CD8-positive, alpha-beta memory T cell (primary cell): ENCODE results near the gene ITGA8. TPM values are rescaled to one million over a fixed set of nuclear protein-coding genes. Genes with fewer than 3 reads are reported as not detected.

Source experiments
- CTCF ChIA-PET: fragments of 350-600 bp; sonication (Branson Sonifier 250); formaldehyde crosslinking; loops from one replicate; lab custom pipeline; 2021; ENCODE audit warnings: antibody characterized with exemption; lab: Charles Lee
- POLR2A ChIA-PET: fragments of 350-600 bp; sonication (Branson Sonifier 250); formaldehyde crosslinking; loops from one replicate; lab custom pipeline; 2021; ENCODE audit warnings: antibody characterized with exemption; lab: Charles Lee
- DNase-seq, 5 donors: peaks; one replicate each; pipeline versions ENCODE4 v3.0.0 to v3.0.0-alpha.2; 2020 to 2022; ENCODE audit warnings: mixed read lengths in 1 of 5
- H3K27ac ChIP-seq: one replicate; pipeline ENCODE4 v1.7.0; 2013; ENCODE audit warnings: low read depth, mild to moderate bottlenecking, low read length, moderate library complexity
- H3K27me3 ChIP-seq: 2 replicates; pipeline ENCODE4 v1.7.0; 2013; ENCODE audit warnings: low read length, mild to moderate bottlenecking; ENCODE audit not compliant: insufficient read depth, poor library complexity, severe bottlenecking
- H3K36me3 ChIP-seq: 2 replicates; pipeline ENCODE4 v1.7.0; 2013; ENCODE audit warnings: mild to moderate bottlenecking, low read length, moderate library complexity; ENCODE audit not compliant: insufficient read depth
- H3K4me1 ChIP-seq: 2 replicates; pipeline ENCODE4 v1.7.0; 2013; ENCODE audit warnings: mild to moderate bottlenecking, low read length, moderate library complexity; ENCODE audit not compliant: insufficient read depth
- H3K4me3 ChIP-seq: 2 replicates; pipeline ENCODE4 v1.7.0; 2013; ENCODE audit warnings: mild to moderate bottlenecking, low read length
- H3K9me3 ChIP-seq: 2 replicates; pipeline ENCODE4 v1.7.0; 2013; ENCODE audit warnings: mild to moderate bottlenecking, low read length
- H3K27ac Mint-ChIP-seq, 8 donors: one replicate each; pipeline ENCODE4 v1.8.0; 2020 to 2021; ENCODE audit warnings: mixed read lengths in 8 of 8, mild to moderate bottlenecking in 6 of 8, inconsistent platforms in 3 of 8, moderate library complexity in 3 of 8
- H3K27me3 Mint-ChIP-seq, 2 donors: one replicate each; pipeline ENCODE4 v1.8.0; 2020 to 2021; ENCODE audit warnings: mixed read lengths in 2 of 2, mild to moderate bottlenecking in 1 of 2, moderate library complexity in 1 of 2
- H3K36me3 Mint-ChIP-seq, 3 donors: one replicate each; pipeline ENCODE4 v1.8.0; 2020 to 2021; ENCODE audit warnings: mixed read lengths in 3 of 3, inconsistent platforms in 1 of 3, mild to moderate bottlenecking in 1 of 3
- H3K4me1 Mint-ChIP-seq, 3 donors: one replicate each; pipeline ENCODE4 v1.8.0; 2020 to 2021; ENCODE audit warnings: mixed read lengths in 3 of 3, inconsistent platforms in 1 of 3, mild to moderate bottlenecking in 1 of 3
- H3K4me3 Mint-ChIP-seq, 7 donors: one replicate each; pipeline ENCODE4 v1.8.0; 2020 to 2021; ENCODE audit warnings: mixed read lengths in 7 of 7, mild to moderate bottlenecking in 6 of 7, moderate library complexity in 4 of 7, inconsistent platforms in 2 of 7
- H3K9me3 Mint-ChIP-seq, 5 donors: one replicate each; pipeline ENCODE4 v1.8.0; 2020 to 2022; ENCODE audit warnings: mixed read lengths in 5 of 5, mild to moderate bottlenecking in 3 of 5, moderate library complexity in 2 of 5, inconsistent platforms in 1 of 5
- polyA plus RNA-seq: library from polyadenylated mRNA; unstranded; fragments of 300-500 nt; fragmentation: Illumina TruSeq; gene quantifications from one replicate; pipeline ENCODE4 v1.2.3, GENCODE V29; 2021
- total RNA-seq, 2 experiments: library from RNA; stranded (reverse); gene quantifications; one replicate each; pipeline ENCODE4 v1.2.3, GENCODE V29; 2021

Gene ITGA8
- total and polyA plus RNA-seq, 3 experiments from 2014 or later, result not detected

DNA sequence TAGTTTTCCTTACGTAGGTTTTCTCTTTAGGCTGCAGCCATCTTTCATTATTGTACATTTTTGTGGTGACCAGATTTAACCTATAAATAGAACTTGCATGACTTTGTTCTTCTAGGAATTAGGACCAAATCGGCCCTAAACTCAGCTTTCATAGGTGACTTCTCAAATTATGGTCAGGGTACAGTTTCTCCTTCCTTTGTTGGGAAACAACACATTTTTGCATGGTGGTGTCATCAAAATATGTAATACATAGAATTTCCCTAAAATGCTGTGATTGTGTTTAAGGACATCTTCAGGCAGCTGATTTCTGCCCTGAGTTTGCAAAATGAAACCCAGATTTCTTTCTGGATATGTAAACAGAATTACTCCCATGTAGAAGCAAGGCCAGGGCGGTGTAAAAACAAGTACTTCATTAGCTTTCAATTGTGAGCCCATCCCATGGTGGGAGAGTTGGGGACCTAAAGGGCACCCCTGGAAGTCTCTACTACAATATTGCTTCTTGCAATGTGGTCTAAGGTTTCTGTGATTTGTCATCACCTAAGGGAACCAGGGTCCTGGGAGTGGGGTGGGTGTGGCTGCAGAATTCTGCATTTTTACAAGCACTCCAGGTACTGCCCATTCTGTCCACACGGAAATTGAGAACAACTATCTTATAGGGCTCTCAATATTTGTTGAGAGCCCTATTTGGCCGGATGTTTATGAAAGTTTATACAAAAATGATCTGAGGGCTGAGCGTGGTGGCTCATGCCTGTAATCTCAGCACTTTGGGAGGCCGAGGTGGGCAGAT, 227.7 kb downstream of the ITGA8 start:
- CTCF ChIA-PET, result no interaction called here
- H3K4me3 Mint-ChIP-seq, result no peak overlapping the region
- DNase-seq, result no peak
- Histone ChIP-seq H3K9me3 (no peaks in the 10 kb centered on the region), H3K4me1 (no peaks in the 10 kb centered on the region), H3K4me3 (no peak overlapping the region), H3K27me3 (no peaks in the 10 kb centered on the region), H3K36me3 (no peaks in the 10 kb centered on the region), H3K27ac (no peak overlapping the region)
- no peaks in the 10 kb centered on the region for H3K36me3 Mint-ChIP-seq
- peaks cover 5 to 25% of the 10 kb centered on the region in 2 donors for H3K27me3 Mint-ChIP-seq
- H3K27ac Mint-ChIP-seq, result peak overlapping the region in 1 of 8 donors; percentile 29
- H3K9me3 Mint-ChIP-seq, result peaks cover 0 to 2% (median 0%) of the 10 kb centered on the region in 5 donors
- POLR2A ChIA-PET, result no interaction called here
- H3K4me1 Mint-ChIP-seq, result no peaks in the 10 kb centered on the region

GRCh38 chr10:15489431-15489830, 230.3 kb downstream of the ITGA8 start:
- H3K27me3 ChIP-seq, result no peaks in the 10 kb centered on the region
- no peak for DNase-seq
- Mint-ChIP-seq H3K36me3 (no peaks in the 10 kb centered on the region), H3K27ac (no peak overlapping the region), H3K4me3 (no peak overlapping the region), H3K9me3 (peaks cover 0 to 2% (median 0%) of the 10 kb centered on the region in 5 donors), H3K4me1 (no peaks in the 10 kb centered on the region), H3K27me3 (peaks cover 3 to 26% of the 10 kb centered on the region in 2 donors)
- no peaks in the 10 kb centered on the region for H3K4me1 ChIP-seq
- ChIA-PET CTCF (no interaction called here), POLR2A (no interaction called here)
- H3K36me3 ChIP-seq, result no peaks in the 10 kb centered on the region
- H3K9me3 ChIP-seq, result no peaks in the 10 kb centered on the region
- no peak overlapping the region for H3K27ac ChIP-seq
- H3K4me3 ChIP-seq, result no peak overlapping the region

DNA sequence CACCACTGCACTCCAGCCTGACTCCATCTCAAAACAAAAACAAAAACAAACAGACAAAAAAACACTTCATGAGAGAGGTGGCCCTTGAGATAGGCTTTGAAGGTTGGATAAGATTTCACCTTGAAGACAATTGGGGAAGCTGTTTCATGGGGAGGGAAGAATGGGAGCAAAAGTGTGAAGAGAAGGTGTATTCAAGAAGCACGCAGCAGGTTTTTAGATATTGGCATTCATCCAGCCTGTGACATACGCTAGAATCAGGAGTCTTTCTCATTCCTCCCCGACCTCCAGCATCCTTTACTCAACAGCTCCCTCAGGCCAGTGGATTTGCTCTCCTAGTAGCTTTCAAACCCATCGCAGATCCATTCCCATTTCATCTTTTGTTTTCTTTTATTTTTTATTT, 232.3 kb downstream of the ITGA8 start:
- ChIA-PET CTCF (no interaction called here), POLR2A (no interaction called here)
- no peak for DNase-seq
- no peak overlapping the region for H3K4me3 Mint-ChIP-seq
- Histone ChIP-seq H3K4me3 (no peak overlapping the region), H3K36me3 (no peaks in the 10 kb centered on the region), H3K4me1 (no peaks in the 10 kb centered on the region), H3K27ac (no peak overlapping the region), H3K27me3 (no peaks in the 10 kb centered on the region), H3K9me3 (no peaks in the 10 kb centered on the region)
- peaks cover 0 to 4% (median 0%) of the 10 kb centered on the region in 5 donors for H3K9me3 Mint-ChIP-seq
- no peaks in the 10 kb centered on the region for H3K4me1 Mint-ChIP-seq
- no peak overlapping the region for H3K27ac Mint-ChIP-seq
- H3K36me3 Mint-ChIP-seq, result no peaks in the 10 kb centered on the region
- peaks cover 5 to 38% of the 10 kb centered on the region in 2 donors for H3K27me3 Mint-ChIP-seq

DNA sequence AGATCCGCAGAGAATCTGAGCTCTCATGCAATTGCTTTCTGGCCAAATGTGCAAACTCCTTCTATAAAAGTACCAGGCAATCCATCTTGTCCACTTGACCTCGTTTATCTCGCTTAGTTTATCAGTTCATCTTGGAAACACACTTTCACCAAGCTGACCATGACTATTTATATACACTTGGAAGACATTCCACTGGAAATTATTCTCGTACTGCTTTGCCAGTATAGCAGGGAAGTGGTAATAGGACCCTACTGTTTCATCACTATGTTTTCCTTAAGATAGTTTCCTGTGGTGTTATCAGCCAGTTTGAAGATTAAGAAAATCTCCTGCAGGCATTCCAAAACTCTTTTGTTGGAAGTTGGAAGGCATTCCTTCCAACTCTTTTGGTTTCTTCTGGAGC, 233.3 kb downstream of the ITGA8 start:
- Mint-ChIP-seq H3K4me1 (no peaks in the 10 kb centered on the region), H3K4me3 (no peak overlapping the region), H3K27me3 (peaks cover 5 to 34% of the 10 kb centered on the region in 2 donors), H3K27ac (no peak overlapping the region), H3K36me3 (no peaks in the 10 kb centered on the region), H3K9me3 (peaks cover 0 to 4% (median 0%) of the 10 kb centered on the region in 5 donors)
- no peak for DNase-seq
- ChIA-PET POLR2A (no interaction called here), CTCF (no interaction called here)
- Histone ChIP-seq H3K36me3 (no peaks in the 10 kb centered on the region), H3K27me3 (no peaks in the 10 kb centered on the region), H3K4me1 (no peaks in the 10 kb centered on the region), H3K9me3 (no peaks in the 10 kb centered on the region), H3K4me3 (no peak overlapping the region), H3K27ac (no peak overlapping the region)

- H3K27ac ChIP-seq, result no peak overlapping the region
- no peak overlapping the region for H3K4me3 ChIP-seq
- Mint-ChIP-seq H3K27ac (no peak overlapping the region), H3K4me3 (no peak overlapping the region), H3K9me3 (peaks cover 0 to 4% (median 0%) of the 10 kb centered on the region in 5 donors), H3K4me1 (no peaks in the 10 kb centered on the region), H3K36me3 (no peaks in the 10 kb centered on the region), H3K27me3 (peaks cover 7 to 28% of the 10 kb centered on the region in 2 donors)
- CTCF ChIA-PET, result no interaction called here
- no peak for DNase-seq
- no peaks in the 10 kb centered on the region for H3K9me3 ChIP-seq
- POLR2A ChIA-PET, result no interaction called here
- H3K27me3 ChIP-seq, result no peaks in the 10 kb centered on the region
- H3K36me3 ChIP-seq, result no peaks in the 10 kb centered on the region
- no peaks in the 10 kb centered on the region for H3K4me1 ChIP-seq
Measured at GRCh38 chr10:15485684-15486316, 233.9 kb downstream of the ITGA8 start.

- Histone ChIP-seq H3K27me3 (no peaks in the 10 kb centered on the region), H3K9me3 (no peaks in the 10 kb centered on the region), H3K36me3 (no peaks in the 10 kb centered on the region), H3K4me3 (no peak overlapping the region), H3K4me1 (no peaks in the 10 kb centered on the region), H3K27ac (no peak overlapping the region)
- H3K4me3 Mint-ChIP-seq, result no peak overlapping the region
- ChIA-PET CTCF (no interaction called here), POLR2A (no interaction called here)
- peaks cover 0 to 4% (median 0%) of the 10 kb centered on the region in 5 donors for H3K9me3 Mint-ChIP-seq
- no peak for DNase-seq
- H3K4me1 Mint-ChIP-seq, result no peaks in the 10 kb centered on the region
- H3K36me3 Mint-ChIP-seq, result no peaks in the 10 kb centered on the region
- H3K27ac Mint-ChIP-seq, result no peak overlapping the region
- peaks cover 7 to 29% of the 10 kb centered on the region in 2 donors for H3K27me3 Mint-ChIP-seq
Measured at GRCh38 chr10:15485027-15485426, 234.7 kb downstream of the ITGA8 start.

- CTCF ChIA-PET, result no interaction called here
- POLR2A ChIA-PET, result no interaction called here
- H3K27ac Mint-ChIP-seq, result no peak overlapping the region
Measured at GRCh38 chr10:15484128-15484527, 235.6 kb downstream of the ITGA8 start.

More at GRCh38 chr10:15484128-15484527, 235.6 kb downstream of the ITGA8 start:
- H3K36me3 ChIP-seq, result no peaks in the 10 kb centered on the region
- no peaks in the 10 kb centered on the region for H3K4me1 ChIP-seq
- DNase-seq, result no peak
- Mint-ChIP-seq H3K4me1 (no peaks in the 10 kb centered on the region), H3K36me3 (no peaks in the 10 kb centered on the region), H3K4me3 (no peak overlapping the region), H3K9me3 (peaks cover 0 to 4% (median 0%) of the 10 kb centered on the region in 5 donors), H3K27me3 (peaks cover 7 to 35% of the 10 kb centered on the region in 2 donors)
- no peaks in the 10 kb centered on the region for H3K9me3 ChIP-seq
- H3K27ac ChIP-seq, result peak overlapping the region; percentile 24
- H3K27me3 ChIP-seq, result no peaks in the 10 kb centered on the region
- H3K4me3 ChIP-seq, result no peak overlapping the region
